GM06990 (cell line): Measurements from ENCODE around the gene SDCCAG8.

ENCODE experiments used
- DNase-seq: peaks from one replicate; pipeline ENCODE4 v3.0.0-alpha.2; 2011; ENCODE audit not compliant: insufficient read length; ENCODE audit errors: extremely low read depth
- H3K27me3 ChIP-seq: replicated peaks from 2 replicates; pipeline ENCODE4 v1.6.0; 2011; ENCODE audit warnings: low read length; ENCODE audit not compliant: control insufficient read depth, insufficient read depth
- H3K36me3 ChIP-seq: 2 replicates; pipeline ENCODE4 v1.5.1; 2011; ENCODE audit warnings: low read length; ENCODE audit not compliant: control insufficient read depth, insufficient read depth
- H3K4me3 ChIP-seq: replicated peaks from 2 replicates; pipeline ENCODE4 v1.5.1; 2011; ENCODE audit warnings: low read depth, mild to moderate bottlenecking, control low read depth, low read length
- CTCF ChIP-seq: IDR thresholded peaks from 2 replicates; pipeline ENCODE4 v1.5.1; 2011; ENCODE audit warnings: low read length, control low read depth, mild to moderate bottlenecking, inconsistent platforms; ENCODE audit not compliant: insufficient read depth, poor library complexity, severe bottlenecking

The SDCCAG8 gene

GRCh38 chr1:243346468-243346867, 90.6 kb downstream of the SDCCAG8 start:
- TF ChIP-seq CTCF, result no peak
- H3K36me3 ChIP-seq, result no peaks in the 10 kb centered on the region; the same call in 1 of the 2 replicates
- DNase-seq, result no peak
- no peak overlapping the region for H3K4me3 ChIP-seq
- H3K27me3 ChIP-seq, result no peaks in the 10 kb centered on the region

GRCh38 chr1:243348331-243348730, 92.5 kb downstream of the SDCCAG8 start:
- DNase-seq, result no peak
- Histone ChIP-seq H3K36me3 (no peaks in the 10 kb centered on the region; the same call in 1 of the 2 replicates), H3K4me3 (no peak overlapping the region), H3K27me3 (no peaks in the 10 kb centered on the region)
- TF ChIP-seq CTCF, result no peak

GRCh38 chr1:243349128-243349527, 93.3 kb downstream of the SDCCAG8 start:
- no peak overlapping the region for H3K4me3 ChIP-seq
- H3K36me3 ChIP-seq, result no peaks in the 10 kb centered on the region; the same call in 1 of the 2 replicates
- no peaks in the 10 kb centered on the region for H3K27me3 ChIP-seq
- no peak for TF ChIP-seq CTCF
- no peak for DNase-seq

- DNase-seq, result no peak
- no peak for TF ChIP-seq CTCF
- H3K36me3 ChIP-seq, result no peaks in the 10 kb centered on the region; the same call in 1 of the 2 replicates
- H3K4me3 ChIP-seq, result no peak overlapping the region
- no peaks in the 10 kb centered on the region for H3K27me3 ChIP-seq
Observed at GRCh38 chr1:243351337-243351736, 95.5 kb downstream of the SDCCAG8 start.

GRCh38 chr1:243354511-243355153, 98.8 kb downstream of the SDCCAG8 start:
- no peak overlapping the region for H3K4me3 ChIP-seq
- H3K27me3 ChIP-seq, result no peaks in the 10 kb centered on the region
- no peak for DNase-seq
- TF ChIP-seq CTCF, result no peak
- H3K36me3 ChIP-seq, result no peaks in the 10 kb centered on the region; the same call in 1 of the 2 replicates

GRCh38 chr1:243363832-243364231, 108.0 kb downstream of the SDCCAG8 start:
- no peaks in the 10 kb centered on the region for H3K36me3 ChIP-seq
- no peaks in the 10 kb centered on the region for H3K27me3 ChIP-seq
- H3K4me3 ChIP-seq, result no peak overlapping the region
- no peak for DNase-seq
- no peak for TF ChIP-seq CTCF
